ENCODE results near the gene LCN12. TPM values are rescaled to one million over a fixed set of nuclear protein-coding genes. Genes with fewer than 3 reads are reported as not detected.
A peak's percentile ranks its signal among the peaks of the same experiment; 100 is the strongest.

Gene LCN12
- total and polyA plus RNA-seq, 2 donors from 2014 or later = 35.5 to 42.9 TPM

DNA sequence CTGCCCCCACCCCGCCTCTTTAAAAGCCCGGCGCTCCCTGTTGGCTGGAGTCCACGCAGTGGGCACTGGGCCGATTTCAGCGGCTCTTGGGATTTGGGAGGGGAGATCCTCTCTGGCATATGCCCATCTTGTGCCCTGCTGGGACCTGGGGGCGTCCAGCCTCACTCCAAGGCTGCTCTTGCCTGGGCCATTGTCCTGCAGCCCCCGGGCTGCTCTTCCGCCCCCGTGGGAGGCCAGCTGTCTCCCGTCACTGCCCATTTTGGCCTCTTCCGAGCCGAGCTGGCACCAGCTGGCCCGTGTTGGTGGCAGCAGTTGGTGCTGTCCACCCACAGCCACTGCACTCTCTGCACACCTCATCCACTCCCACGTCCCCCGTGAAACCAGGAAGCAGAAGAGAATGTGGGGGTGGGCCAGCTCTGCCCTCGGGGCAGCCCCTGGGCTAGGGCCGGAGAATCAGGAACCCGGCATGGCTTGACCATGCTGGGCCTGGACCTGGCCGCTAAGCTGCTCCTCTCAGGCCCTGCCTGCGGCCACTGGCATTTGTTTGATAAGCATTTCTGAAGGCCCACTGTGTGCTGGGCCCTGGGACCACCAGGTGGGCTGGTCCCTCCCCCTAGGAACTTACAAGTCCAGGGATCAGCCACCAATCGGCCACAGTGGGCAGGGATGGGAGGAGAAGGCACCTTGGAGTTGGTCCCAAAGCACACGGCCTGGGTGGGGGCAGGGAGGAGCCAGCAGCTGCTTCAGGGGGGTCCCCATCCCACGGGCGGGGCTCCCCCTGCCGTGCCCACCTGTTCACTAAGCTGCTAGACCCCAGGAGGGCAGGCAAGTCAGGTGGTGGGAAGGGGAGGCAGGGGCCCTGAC lies 4.8 kb upstream of the LCN12 start:
- no peaks in the 10 kb centered on the region for H3K27me3 ChIP-seq (ENCODE audit: control insufficient read depth, insufficient read depth, low read length)
- no peak overlapping the region for H3K9ac ChIP-seq (ENCODE audit: low read length in 3 of 3)
- intact Hi-C loops (cut with DNase I) = loop anchor here (10.0 kb wide), 2 partner anchors 102 to 152 kb away; partner anchors contain the start of genes AJM1, CCDC183, PHPT1 and TMEM141
- no peak overlapping the region for H3K4me3 ChIP-seq (ENCODE audit: low read length in 3 of 3)
- DNase-seq (peak in 2 of 5 donors; percentile 71 to 76), FAIRE-seq (no peak)
- no peaks in the 10 kb centered on the region for H3K9me3 ChIP-seq (ENCODE audit: control insufficient read depth in 2 of 3, insufficient read depth in 1 of 3, low read length in 3 of 3)
- TF ChIP-seq, protein P1, sequence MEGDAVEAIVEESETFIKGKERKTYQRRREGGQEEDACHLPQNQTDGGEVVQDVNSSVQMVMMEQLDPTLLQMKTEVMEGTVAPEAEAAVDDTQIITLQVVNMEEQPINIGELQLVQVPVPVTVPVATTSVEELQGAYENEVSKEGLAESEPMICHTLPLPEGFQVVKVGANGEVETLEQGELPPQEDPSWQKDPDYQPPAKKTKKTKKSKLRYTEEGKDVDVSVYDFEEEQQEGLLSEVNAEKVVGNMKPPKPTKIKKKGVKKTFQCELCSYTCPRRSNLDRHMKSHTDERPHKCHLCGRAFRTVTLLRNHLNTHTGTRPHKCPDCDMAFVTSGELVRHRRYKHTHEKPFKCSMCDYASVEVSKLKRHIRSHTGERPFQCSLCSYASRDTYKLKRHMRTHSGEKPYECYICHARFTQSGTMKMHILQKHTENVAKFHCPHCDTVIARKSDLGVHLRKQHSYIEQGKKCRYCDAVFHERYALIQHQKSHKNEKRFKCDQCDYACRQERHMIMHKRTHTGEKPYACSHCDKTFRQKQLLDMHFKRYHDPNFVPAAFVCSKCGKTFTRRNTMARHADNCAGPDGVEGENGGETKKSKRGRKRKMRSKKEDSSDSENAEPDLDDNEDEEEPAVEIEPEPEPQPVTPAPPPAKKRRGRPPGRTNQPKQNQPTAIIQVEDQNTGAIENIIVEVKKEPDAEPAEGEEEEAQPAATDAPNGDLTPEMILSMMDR (IDR thresholded peaks at IDR 0.05; ENCODE audit: borderline replicate concordance, extremely low read depth, insufficient read depth) = no peak
- no peaks in the 10 kb centered on the region for H3K36me3 ChIP-seq (ENCODE audit: control insufficient read depth in 2 of 3, insufficient read depth in 3 of 3, low read length in 3 of 3)
- peaks cover 0 to 25% (median 9%) of the 10 kb centered on the region in 3 donors for H3K4me1 ChIP-seq (ENCODE audit: control insufficient read depth in 2 of 3, insufficient read depth in 2 of 3, low read depth in 1 of 3, low read length in 3 of 3)
- H3K27ac ChIP-seq (ENCODE audit: low read depth in 2 of 2, low read length in 2 of 2) = no peak overlapping the region

DNA sequence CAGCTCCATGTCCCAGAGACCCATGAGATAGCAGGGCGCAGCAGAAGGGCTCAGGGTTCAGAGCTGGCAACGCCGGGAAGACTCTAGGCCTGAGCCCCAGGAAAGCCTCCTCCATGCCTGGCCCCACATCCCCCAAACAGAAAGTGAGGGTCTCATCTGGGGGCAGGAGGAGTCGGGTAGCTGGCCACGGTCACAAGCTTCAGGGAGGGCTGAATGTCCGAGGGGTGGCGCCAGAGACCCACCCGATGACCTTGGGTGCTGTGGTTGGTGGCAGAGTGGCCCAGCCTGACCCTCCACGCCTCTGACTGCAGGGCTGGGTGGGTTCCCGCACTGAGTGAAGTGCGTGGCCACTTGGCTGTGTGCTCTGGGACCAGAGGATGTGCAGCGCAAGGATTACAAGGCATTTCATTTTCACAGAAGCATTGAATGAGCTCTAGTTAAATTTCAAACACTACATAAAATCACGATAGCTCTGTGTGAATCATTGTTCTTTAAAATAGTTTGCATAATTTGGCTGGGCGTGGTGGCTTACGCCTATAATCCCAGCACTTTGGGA lies 4.0 kb upstream of the LCN12 start:
- peaks cover 0 to 22% (median 9%) of the 10 kb centered on the region in 3 donors for H3K4me1 ChIP-seq (ENCODE audit: control insufficient read depth in 2 of 3, insufficient read depth in 2 of 3, low read depth in 1 of 3, low read length in 3 of 3)
- no peak overlapping the region for H3K4me3 ChIP-seq (ENCODE audit: low read length in 3 of 3)
- H3K27ac ChIP-seq (ENCODE audit: low read depth in 2 of 2, low read length in 2 of 2) = peak overlapping the region in 1 of 2 donors; percentile 2
- peak; percentile 47 to 81 (median 59) for DNase-seq
- no peaks in the 10 kb centered on the region for H3K27me3 ChIP-seq (ENCODE audit: control insufficient read depth, insufficient read depth, low read length)
- no peaks in the 10 kb centered on the region for H3K36me3 ChIP-seq (ENCODE audit: control insufficient read depth in 2 of 3, insufficient read depth in 3 of 3, low read length in 3 of 3)
- H3K9me3 ChIP-seq (ENCODE audit: control insufficient read depth in 2 of 3, insufficient read depth in 1 of 3, low read length in 3 of 3) = no peaks in the 10 kb centered on the region
- intact Hi-C loops (cut with DNase I) = loop anchor here (10.0 kb wide), 2 partner anchors 103 to 153 kb away; partner anchors contain the start of genes AJM1, CCDC183, PHPT1 and TMEM141
- FAIRE-seq = no peak
- TF ChIP-seq, protein P1 (IDR thresholded peaks at IDR 0.05; ENCODE audit: borderline replicate concordance, extremely low read depth, insufficient read depth) = peak; percentile 31
- no peak overlapping the region for H3K9ac ChIP-seq (ENCODE audit: low read length in 3 of 3)

DNA sequence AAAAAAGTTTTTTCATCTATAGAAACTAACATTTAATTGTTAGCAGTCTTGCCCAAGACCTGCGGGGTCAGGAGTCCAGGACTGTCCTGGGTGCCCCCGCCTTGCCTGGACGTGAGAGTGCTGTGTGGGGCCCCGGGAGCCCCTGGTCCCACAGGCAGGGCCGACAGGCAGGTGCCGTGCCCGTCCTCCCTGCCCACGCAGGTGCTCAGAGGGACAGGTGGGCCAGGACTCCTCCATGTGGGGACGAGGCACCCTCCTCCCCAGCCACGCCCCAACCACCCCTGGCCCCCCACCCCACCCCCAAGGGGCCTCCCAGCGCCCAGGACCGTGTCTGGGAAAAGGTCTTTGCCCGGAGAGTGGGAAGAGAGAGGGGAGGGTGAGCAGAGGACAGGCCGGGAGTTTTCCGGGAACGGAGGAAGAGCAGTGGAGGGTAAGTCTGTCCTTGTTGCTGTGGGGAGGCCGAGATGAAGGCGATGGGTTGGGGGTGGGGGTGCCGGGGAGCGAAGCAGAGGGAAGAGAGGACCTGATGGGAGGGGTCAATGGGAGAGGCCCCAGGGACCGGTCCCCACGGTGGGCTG lies 2.7 kb upstream of the LCN12 start:
- no peak for FAIRE-seq
- H3K27me3 ChIP-seq (ENCODE audit: control insufficient read depth, insufficient read depth, low read length) = no peaks in the 10 kb centered on the region
- DNase-seq = no peak
- H3K9ac ChIP-seq (ENCODE audit: low read length in 3 of 3) = peak overlapping the region in 1 of 3 donors; percentile 22
- no peaks in the 10 kb centered on the region for H3K9me3 ChIP-seq (ENCODE audit: control insufficient read depth in 2 of 3, insufficient read depth in 1 of 3, low read length in 3 of 3)
- H3K27ac ChIP-seq (ENCODE audit: low read depth in 2 of 2, low read length in 2 of 2) = peak overlapping the region; percentile 89
- H3K4me3 ChIP-seq (ENCODE audit: low read length in 3 of 3) = peak overlapping the region; percentile 34 to 71 (median 49)
- no peaks in the 10 kb centered on the region for H3K36me3 ChIP-seq (ENCODE audit: control insufficient read depth in 2 of 3, insufficient read depth in 3 of 3, low read length in 3 of 3)
- peaks cover 0 to 14% (median 9%) of the 10 kb centered on the region in 3 donors for H3K4me1 ChIP-seq (ENCODE audit: control insufficient read depth in 2 of 3, insufficient read depth in 2 of 3, low read depth in 1 of 3, low read length in 3 of 3)
- TF ChIP-seq, protein P1 (IDR thresholded peaks at IDR 0.05; ENCODE audit: borderline replicate concordance, extremely low read depth, insufficient read depth) = no peak
- intact Hi-C loops (cut with DNase I) = loop anchor here (10.0 kb wide), 2 partner anchors 105 to 155 kb away; partner anchors contain the start of genes AJM1, CCDC183, PHPT1 and TMEM141

Measured in kidney (tissue), 14 donors.